MM.1S (cell line): ENCODE results near the gene STMN3.

ENCODE experiments used
- DNase-seq: peaks from one replicate; pipeline ENCODE4 v3.0.0-alpha.2; 2015
- H2AFZ ChIP-seq: fragments of 300-600 bp; sonication (generic); 2 replicates; pipeline ENCODE4 v1.6.0; 2016; ENCODE audit warnings: antibody characterized with exemption, low read length
- H3F3A ChIP-seq: fragments of 300-600 bp; sonication (generic); 2 replicates; pipeline ENCODE4 v1.6.1; 2016; ENCODE audit warnings: mild to moderate bottlenecking, antibody characterized with exemption, low read length, moderate library complexity, mixed read lengths; ENCODE audit not compliant: insufficient read depth
- H3K27ac ChIP-seq: fragments of 300-600 bp; sonication (generic); 2 replicates; pipeline ENCODE4 v1.5.1; 2016; ENCODE audit warnings: mild to moderate bottlenecking, low read length
- H3K27me3 ChIP-seq: fragments of 300-600 bp; sonication (generic); replicated peaks from 2 replicates; pipeline ENCODE4 v1.6.0; 2016; ENCODE audit warnings: low read length; ENCODE audit not compliant: insufficient read depth
- H3K36me3 ChIP-seq: fragments of 300-600 bp; sonication (generic); replicated peaks from 2 replicates; pipeline ENCODE4 v1.6.1; 2016; ENCODE audit warnings: mild to moderate bottlenecking, low read length, mixed read lengths; ENCODE audit not compliant: insufficient read depth
- H3K4me1 ChIP-seq: fragments of 300-600 bp; sonication (generic); 2 replicates; pipeline ENCODE4 v1.6.1; 2016; ENCODE audit warnings: low read length, mixed read lengths
- H3K4me2 ChIP-seq: fragments of 300-600 bp; sonication (generic); 2 replicates; pipeline ENCODE4 v1.6.0; 2016; ENCODE audit warnings: low read depth, low read length
- H3K4me3 ChIP-seq: fragments of 300-600 bp; sonication (generic); 2 replicates; pipeline ENCODE4 v1.5.1; 2016; ENCODE audit warnings: low read length, mixed read lengths
- H3K79me2 ChIP-seq: fragments of 300-600 bp; sonication (generic); 2 replicates; pipeline ENCODE4 v1.6.1; 2016; ENCODE audit warnings: mixed run types, low read length, mixed read lengths
- H3K9ac ChIP-seq: fragments of 300-600 bp; sonication (generic); 2 replicates; pipeline ENCODE4 v1.6.1; 2016; ENCODE audit warnings: low read length, mixed read lengths
- H3K9me2 ChIP-seq: fragments of 300-600 bp; sonication (generic); replicated peaks from 2 replicates; pipeline ENCODE4 v1.6.1; 2016; ENCODE audit warnings: mild to moderate bottlenecking, low read length, mixed read lengths; ENCODE audit not compliant: insufficient read depth
- H3K9me3 ChIP-seq: fragments of 300-600 bp; sonication (generic); replicated peaks from 2 replicates; pipeline ENCODE4 v1.6.1; 2016; ENCODE audit warnings: mild to moderate bottlenecking, low read length, mixed read lengths; ENCODE audit not compliant: insufficient read depth
- H4K20me1 ChIP-seq: fragments of 300-600 bp; sonication (generic); 2 replicates; pipeline ENCODE4 v1.6.1; 2016; ENCODE audit warnings: mild to moderate bottlenecking, low read length, moderate library complexity, mixed read lengths; ENCODE audit not compliant: insufficient read depth
- CTCF ChIP-seq: fragments of 300-600 bp; sonication (generic); IDR thresholded peaks from 2 replicates; pipeline ENCODE4 v1.5.1; 2016; ENCODE audit warnings: antibody characterized with exemption, low read length, mixed read lengths
- EZH2 ChIP-seq: fragments of 300-600 bp; sonication (generic); optimal IDR thresholded peaks from 2 replicates; pipeline ENCODE3; 2017; ENCODE audit warnings: low read depth, mild to moderate bottlenecking, antibody characterized with exemption, low read length, mixed read lengths
- EZH2phosphoT487 ChIP-seq: fragments of 300-600 bp; sonication (generic); IDR thresholded peaks from 2 replicates; pipeline ENCODE4 v1.6.1; 2018; ENCODE audit warnings: antibody characterized with exemption, low read length

The STMN3 gene

GRCh38 chr20:63648895-63649589 is 4.2 kb downstream of the STMN3 start:
- no peak overlapping the region for H3K4me3 ChIP-seq
- H3K4me2 ChIP-seq, result no peak overlapping the region
- TF ChIP-seq CTCF, result no peak
- TF ChIP-seq EZH2, result no peak
- TF ChIP-seq EZH2phosphoT487, result no peak
- no peaks in the 10 kb centered on the region for H4K20me1 ChIP-seq
- H3K27ac ChIP-seq, result no peak overlapping the region
- no peaks in the 10 kb centered on the region for H3K36me3 ChIP-seq
- H3K4me1 ChIP-seq, result no peaks in the 10 kb centered on the region
- H3F3A ChIP-seq, result no peaks in the 10 kb centered on the region
- H3K9me3 ChIP-seq, result no peaks in the 10 kb centered on the region
- no peak overlapping the region for H2AFZ ChIP-seq
- H3K27me3 ChIP-seq, result peaks cover 45% of the 10 kb centered on the region
- no peak overlapping the region for H3K9ac ChIP-seq
- no peak for DNase-seq
- H3K9me2 ChIP-seq, result no peaks in the 10 kb centered on the region
- no peaks in the 10 kb centered on the region for H3K79me2 ChIP-seq

- H3K9me2 ChIP-seq, result no peaks in the 10 kb centered on the region
- no peak overlapping the region for H3K4me2 ChIP-seq
- no peak overlapping the region for H3K9ac ChIP-seq
- H3K27ac ChIP-seq, result no peak overlapping the region
- H3K4me3 ChIP-seq, result no peak overlapping the region
- H3K9me3 ChIP-seq, result no peaks in the 10 kb centered on the region
- TF ChIP-seq EZH2 (no peak), EZH2phosphoT487 (no peak)
- no peaks in the 10 kb centered on the region for H3K4me1 ChIP-seq
- peaks cover 40% of the 10 kb centered on the region for H3K27me3 ChIP-seq
- no peak overlapping the region for H2AFZ ChIP-seq
- H4K20me1 ChIP-seq, result no peaks in the 10 kb centered on the region
- no peaks in the 10 kb centered on the region for H3F3A ChIP-seq
- no peaks in the 10 kb centered on the region for H3K79me2 ChIP-seq
- no peaks in the 10 kb centered on the region for H3K36me3 ChIP-seq
- no peak for DNase-seq
Measured at GRCh38 chr20:63648190-63648589, 5.0 kb downstream of the STMN3 start.

GRCh38 chr20:63645218-63645617 is 8.0 kb downstream of the STMN3 start:
- no peak for DNase-seq
- Histone ChIP-seq H3K4me3 (no peak overlapping the region), H3K9me2 (no peaks in the 10 kb centered on the region), H3K9ac (no peak overlapping the region), H3K9me3 (no peaks in the 10 kb centered on the region), H3K4me1 (peaks cover 5% of the 10 kb centered on the region; the same call in 1 of the 2 replicates), H3K27ac (no peak overlapping the region), H4K20me1 (no peaks in the 10 kb centered on the region), H3K27me3 (peaks cover 20% of the 10 kb centered on the region), H3F3A (peaks cover 10% of the 10 kb centered on the region; the same call in 1 of the 2 replicates), H3K36me3 (no peaks in the 10 kb centered on the region), H2AFZ (no peak overlapping the region), H3K4me2 (no peak overlapping the region), H3K79me2 (no peaks in the 10 kb centered on the region)
- TF ChIP-seq EZH2, result no peak
- no peak for TF ChIP-seq CTCF
- TF ChIP-seq EZH2phosphoT487, result no peak

- H4K20me1 ChIP-seq, result no peaks in the 10 kb centered on the region
- H3K4me3 ChIP-seq, result no peak overlapping the region
- H3K79me2 ChIP-seq, result no peaks in the 10 kb centered on the region
- H3K9me2 ChIP-seq, result no peaks in the 10 kb centered on the region
- no peak overlapping the region for H3K4me2 ChIP-seq
- peaks cover 15% of the 10 kb centered on the region for H3K27me3 ChIP-seq
- H2AFZ ChIP-seq, result no peak overlapping the region
- TF ChIP-seq EZH2phosphoT487 (no peak), EZH2 (no peak), CTCF (no peak)
- no peak overlapping the region for H3K27ac ChIP-seq
- no peak for DNase-seq
- H3K4me1 ChIP-seq, result peaks cover 5% of the 10 kb centered on the region; the same call in 1 of the 2 replicates
- no peaks in the 10 kb centered on the region for H3K9me3 ChIP-seq
- peaks cover 10% of the 10 kb centered on the region; the same call in 1 of the 2 replicates for H3F3A ChIP-seq
- H3K9ac ChIP-seq, result no peak overlapping the region
- H3K36me3 ChIP-seq, result no peaks in the 10 kb centered on the region
Measured at GRCh38 chr20:63643946-63644345, 9.3 kb downstream of the STMN3 start.
